GM21529 (cell line): ENCODE results near the gene SH3RF2.
A peak's percentile ranks its signal among the peaks of the same experiment; 100 is the strongest.

Experiments
- ATAC-seq: cut with Tn5 transposase; IDR thresholded peaks from one replicate; pipeline ENCODE4 v1.9.1; 2021; ENCODE audit not compliant: unreplicated experiment

SH3RF2 gene

GRCh38 chr5:145921211-145921610 is 15.2 kb upstream of the SH3RF2 start:
- ATAC-seq = no peak

- ATAC-seq = no peak
These were observed 14.3 kb upstream of the SH3RF2 start for GRCh38 chr5:145922059-145922458.

DNA sequence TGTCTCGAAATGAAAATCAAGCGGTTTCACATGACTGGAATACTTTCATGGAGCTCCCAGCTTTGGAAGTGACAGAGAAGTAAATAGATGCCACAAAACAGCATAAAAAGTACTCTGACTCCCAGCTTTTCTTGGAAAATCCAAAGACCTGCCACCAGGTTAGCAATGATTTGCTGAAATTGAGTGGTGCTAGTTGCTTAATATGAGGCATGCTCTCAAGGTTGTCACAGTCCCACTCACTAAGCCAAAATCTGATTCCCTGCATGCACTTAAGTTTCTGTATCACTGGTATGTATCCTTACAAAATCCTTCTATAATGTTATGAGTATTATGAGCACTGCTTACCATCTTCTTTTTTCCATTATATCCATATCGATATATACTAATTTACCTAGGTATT is 13.0 kb upstream of the SH3RF2 start:
- no peak for ATAC-seq

- no peak for ATAC-seq
These were observed 11.5 kb upstream of the SH3RF2 start for GRCh38 chr5:145924849-145925248.

- ATAC-seq = no peak
These were observed 11.0 kb upstream of the SH3RF2 start for GRCh38 chr5:145925353-145925752.

DNA sequence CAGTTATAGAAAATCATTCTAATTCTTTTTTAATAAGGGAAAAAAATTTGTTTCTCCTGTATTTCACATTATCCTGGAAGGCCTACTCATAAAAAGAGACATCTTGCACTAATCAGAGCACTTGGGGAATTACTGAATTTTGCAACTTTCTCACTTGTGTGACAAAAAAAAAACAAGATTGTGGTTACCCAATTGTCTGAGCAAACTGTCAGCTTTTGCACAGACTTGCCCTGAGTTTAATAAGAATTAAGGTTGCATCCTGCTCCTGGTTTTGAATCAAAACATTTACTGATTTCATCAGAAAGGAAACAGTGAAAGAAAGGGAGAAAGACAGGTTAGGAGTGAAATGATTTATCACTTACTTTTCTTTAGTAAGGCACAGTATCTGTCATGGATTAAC is 10.6 kb upstream of the SH3RF2 start:
- ATAC-seq = no peak

- ATAC-seq = no peak
These were observed 4.7 kb upstream of the SH3RF2 start for GRCh38 chr5:145931718-145932117.

- no peak for ATAC-seq
These were observed 2.1 kb upstream of the SH3RF2 start for GRCh38 chr5:145934276-145934675.

DNA sequence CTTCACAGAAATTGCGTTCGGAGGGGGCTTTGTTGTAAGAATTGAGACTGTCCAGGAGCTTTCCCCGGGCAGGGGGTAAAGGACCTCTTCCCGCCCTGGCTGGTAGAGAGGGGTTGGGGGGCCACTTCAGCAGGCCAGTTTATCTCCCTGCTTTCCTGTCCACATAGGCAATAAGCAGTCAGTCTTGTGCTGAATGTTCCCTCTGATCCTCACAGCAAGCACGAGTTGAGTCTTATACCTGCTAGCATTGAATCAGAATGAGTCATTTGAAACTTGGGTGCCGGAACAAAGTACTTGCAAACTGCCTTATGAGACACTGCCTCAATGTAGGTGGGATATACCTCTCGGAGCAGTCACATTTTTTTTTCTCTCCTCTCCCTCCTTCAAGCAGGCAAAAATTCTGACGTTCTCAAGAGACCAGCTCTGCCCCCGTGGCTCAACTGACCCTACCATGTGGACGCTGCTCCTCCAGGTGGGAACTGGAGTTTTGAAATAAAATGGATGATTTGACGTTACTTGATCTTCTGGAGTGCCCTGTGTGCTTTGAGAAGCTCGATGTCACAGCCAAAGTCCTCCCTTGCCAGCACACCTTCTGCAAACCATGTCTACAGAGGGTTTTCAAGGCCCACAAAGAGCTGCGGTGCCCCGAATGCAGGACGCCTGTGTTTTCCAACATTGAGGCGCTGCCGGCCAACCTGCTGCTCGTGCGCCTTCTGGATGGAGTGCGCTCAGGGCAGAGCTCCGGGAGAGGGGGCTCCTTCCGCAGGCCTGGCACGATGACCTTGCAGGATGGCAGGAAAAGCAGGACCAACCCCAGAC is 1.3 kb downstream of the SH3RF2 start:
- no peak for ATAC-seq

GRCh38 chr5:145938776-145939539 is 2.6 kb downstream of the SH3RF2 start:
- no peak for ATAC-seq

- no peak for ATAC-seq
These were observed 3.2 kb downstream of the SH3RF2 start for GRCh38 chr5:145939540-145940065.

DNA sequence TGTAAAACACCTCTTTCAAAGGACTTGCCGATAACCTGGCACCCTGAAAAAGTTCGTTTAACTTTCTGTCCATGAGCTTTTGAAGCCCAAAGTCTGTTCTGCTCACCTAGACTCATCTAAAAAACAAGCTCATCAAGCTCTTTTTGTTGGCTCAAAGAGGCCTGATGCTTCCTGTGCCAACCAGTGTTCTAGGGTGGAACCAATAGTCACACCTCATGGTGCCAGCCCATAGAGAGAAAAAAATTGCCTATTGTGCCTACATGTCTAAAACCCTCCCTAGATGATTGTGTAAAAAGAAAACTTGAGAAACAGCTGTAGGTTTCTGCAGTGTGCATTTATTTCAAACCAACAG is 4.7 kb downstream of the SH3RF2 start:
- no peak for ATAC-seq

GRCh38 chr5:145941448-145942130 is 5.2 kb downstream of the SH3RF2 start:
- ATAC-seq = no peak

GRCh38 chr5:145942201-145942600 is 5.8 kb downstream of the SH3RF2 start:
- no peak for ATAC-seq

- no peak for ATAC-seq
These were observed 6.4 kb downstream of the SH3RF2 start for GRCh38 chr5:145942749-145943148.

DNA sequence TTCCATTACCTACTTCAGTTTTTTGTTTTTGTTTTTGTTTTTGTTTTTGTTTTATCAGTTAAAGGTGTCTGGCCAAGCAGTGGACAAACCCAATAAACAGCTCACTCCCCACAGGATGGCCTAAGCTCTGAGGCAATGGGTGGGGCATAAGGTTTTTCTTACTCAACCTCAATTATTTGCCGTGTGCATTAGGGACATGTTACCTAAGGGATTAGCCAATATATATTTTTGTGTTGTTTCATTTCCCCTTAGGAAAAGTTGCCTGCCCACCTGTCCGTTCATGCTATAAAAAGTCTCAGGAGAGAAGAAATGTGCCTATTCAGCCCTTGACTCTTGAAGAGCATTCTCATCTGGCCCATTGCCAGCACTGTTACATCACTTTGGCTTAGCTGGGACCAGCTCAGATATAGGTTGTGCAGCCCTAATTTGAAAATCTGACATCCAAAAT is 7.3 kb downstream of the SH3RF2 start:
- ATAC-seq = no peak

DNA sequence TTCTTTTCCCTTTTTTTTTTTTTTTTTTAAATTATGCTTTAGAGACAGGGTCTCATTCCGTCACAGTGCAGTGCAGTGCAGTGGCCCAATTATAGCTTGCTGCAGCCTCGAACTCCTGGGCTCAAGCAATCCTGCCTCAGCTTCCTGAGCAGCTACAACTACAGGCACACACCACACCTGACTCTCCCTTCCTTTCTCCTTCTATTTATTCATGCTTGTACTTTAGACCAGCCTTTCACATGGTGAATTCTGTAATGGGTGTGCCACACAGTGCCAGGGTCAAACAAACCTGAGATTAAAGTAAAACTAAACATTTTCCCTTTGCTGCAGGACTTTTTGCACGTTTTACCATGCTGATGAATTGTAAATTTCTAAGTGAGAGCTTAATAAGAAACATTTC is 8.0 kb downstream of the SH3RF2 start:
- ATAC-seq = no peak

GRCh38 chr5:145945620-145946111 is 9.3 kb downstream of the SH3RF2 start:
- no peak for ATAC-seq

DNA sequence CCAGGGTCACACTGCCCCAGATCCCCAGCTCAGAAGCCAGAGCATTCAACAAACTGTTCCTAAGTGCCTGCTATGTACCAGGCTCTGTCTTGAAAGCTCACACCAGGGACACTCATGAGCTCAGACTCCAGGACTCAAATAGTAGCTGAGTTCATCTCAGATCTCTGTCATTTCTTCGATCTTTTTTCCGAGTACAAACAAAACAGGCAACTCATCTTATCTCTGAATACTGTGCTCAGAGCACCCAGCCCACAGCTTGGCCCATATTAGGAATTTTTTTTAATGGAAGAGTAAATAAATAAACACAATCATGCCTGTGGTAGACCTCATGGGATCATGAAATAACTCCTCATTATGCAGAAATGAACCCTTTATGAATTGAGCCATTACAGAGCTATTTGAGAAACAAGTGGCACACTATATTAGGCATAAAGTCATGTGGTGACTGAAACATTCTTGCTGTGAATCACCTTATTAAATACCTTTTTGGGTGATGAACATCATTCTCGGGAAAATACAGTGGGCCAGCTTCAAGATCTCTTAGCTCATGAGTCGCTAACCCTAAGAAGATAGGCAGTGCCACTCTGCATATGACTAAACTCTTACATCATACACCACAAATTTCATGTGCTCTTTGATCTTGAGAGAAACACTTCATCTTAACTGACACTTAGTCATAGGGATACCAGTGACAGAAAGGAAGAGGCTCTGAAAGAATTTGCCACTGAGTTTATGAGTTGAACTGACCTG is 9.9 kb downstream of the SH3RF2 start:
- ATAC-seq = peak; percentile 94

DNA sequence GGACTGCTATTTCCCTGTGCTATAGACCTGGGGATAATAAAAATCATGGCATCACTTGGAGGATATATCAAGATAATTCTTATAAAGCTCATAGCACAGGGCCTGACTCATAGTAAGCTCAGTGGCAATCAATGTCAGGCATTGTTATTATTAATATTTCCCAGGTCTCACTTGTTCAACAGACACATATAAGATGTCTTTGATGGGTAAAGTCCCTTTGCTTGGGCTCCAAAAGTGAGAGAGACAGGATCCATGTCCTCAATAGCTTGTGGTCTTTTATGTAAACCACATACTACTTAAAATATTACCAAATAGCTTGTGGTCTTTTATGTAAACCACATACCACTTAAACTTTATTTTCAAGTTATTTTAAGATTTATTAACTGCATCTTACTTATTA is 11.2 kb downstream of the SH3RF2 start:
- no peak for ATAC-seq

GRCh38 chr5:145948047-145948446 is 11.7 kb downstream of the SH3RF2 start:
- no peak for ATAC-seq
